ENCODE data around the gene RND3. TPM values are rescaled to one million over a fixed set of nuclear protein-coding genes. Genes with fewer than 3 reads are reported as not detected.
A peak's percentile ranks its signal among the peaks of the same experiment; 100 is the strongest.

Gene RND3
- total RNA-seq, 1 experiment from 2014 or later, result 45.3 TPM

- CTCF ChIA-PET, result no interaction called here
- POLR2A ChIA-PET, result no interaction called here
- intact Hi-C loops (cut with micrococcal nuclease; ENCODE audit: unreplicated experiment), result no loop called here
Observed at GRCh38 chr2:150490466-150490865, 3.0 kb upstream of the RND3 start.

GRCh38 chr2:150486539-150487484 is 655 bp downstream of the RND3 start:
- BruUV-seq (replicated peaks), result TSS peak; percentile 77
- no peak for DNase-seq (ENCODE audit: low read depth, low spot score)
- in situ Hi-C loops (cut with HindIII; ENCODE audit: low pct_unique_long_range_greater_than_20kb, low sequenced_read_pairs), result no loop called here
- no peak; the same call in 1 of the 2 replicates for TF ChIP-seq POLR2AphosphoS5 (IDR thresholded peaks at IDR 0.05; ENCODE audit: low read depth, low read length)
- no peak for TF ChIP-seq REST (IDR thresholded peaks at IDR 0.05; ENCODE audit: insufficient read depth in 1 of 2, low read depth in 2 of 2, low read length in 1 of 2)
- no peak for TF ChIP-seq TCF7L2 (IDR thresholded peaks at IDR 0.05; ENCODE audit: low read depth, low read length)
- TF ChIP-seq CTCF (IDR thresholded peaks at IDR 0.05), result no peak

More at GRCh38 chr2:150490466-150490865, 3.0 kb upstream of the RND3 start:
- Histone ChIP-seq H3K27me3 (ENCODE audit: control insufficient read depth, insufficient read depth, low read length) (no peaks in the 10 kb centered on the region; the same call in 1 of the 2 replicates), H3K9me3 (ENCODE audit: control insufficient read depth, insufficient read depth, low read depth, low read length) (no peaks in the 10 kb centered on the region), H3K4me1 (ENCODE audit: control insufficient read depth, insufficient read depth, low read length) (no peaks in the 10 kb centered on the region), H3K27ac (ENCODE audit: low read length) (no peak overlapping the region), H3K36me3 (ENCODE audit: control insufficient read depth, insufficient read depth, low read length) (peaks cover 3% of the 10 kb centered on the region; the same call in 1 of the 2 replicates), H3K4me3 (ENCODE audit: low read depth in 2 of 2, low read length in 2 of 2) (no peak overlapping the region)
- no TSS peak for BruUV-seq (replicated peaks)
- ATAC-seq (no peak), DNase-seq (ENCODE audit: low read depth, low spot score) (no peak)
- in situ Hi-C loops (cut with HindIII; ENCODE audit: low pct_unique_long_range_greater_than_20kb, low sequenced_read_pairs), result no loop called here
- TF ChIP-seq POLR2AphosphoS5 (IDR thresholded peaks at IDR 0.05; ENCODE audit: low read depth, low read length), result no peak
- TF ChIP-seq SIN3A (IDR thresholded peaks at IDR 0.05; ENCODE audit: borderline replicate concordance, insufficient read depth, low read depth, low read length), result no peak
- TF ChIP-seq REST (IDR thresholded peaks at IDR 0.05; ENCODE audit: insufficient read depth in 1 of 2, low read depth in 2 of 2, low read length in 1 of 2), result no peak
- TF ChIP-seq CTCF (IDR thresholded peaks at IDR 0.05), result no peak

More at GRCh38 chr2:150486539-150487484, 655 bp downstream of the RND3 start:
- H3K4me3 ChIP-seq (ENCODE audit: low read depth in 2 of 2, low read length in 2 of 2), result peak overlapping the region; percentile 88 to 89
- peaks cover 26% of the 10 kb centered on the region for H3K4me1 ChIP-seq (ENCODE audit: control insufficient read depth, insufficient read depth, low read length)
- CTCF ChIA-PET, result no interaction called here
- H3K27ac ChIP-seq (ENCODE audit: low read length), result peak overlapping the region; percentile 92
- POLR2A ChIA-PET, result no interaction called here
- intact Hi-C loops (cut with micrococcal nuclease; ENCODE audit: unreplicated experiment), result loop anchor here (5.0 to 10.0 kb wide), 3 partner anchors 302 to 750 kb away; no protein-coding TSS in a partner anchor
- peak; percentile 2 for ATAC-seq
- no peaks in the 10 kb centered on the region; the same call in 1 of the 2 replicates for H3K27me3 ChIP-seq (ENCODE audit: control insufficient read depth, insufficient read depth, low read length)
- H3K9me3 ChIP-seq (ENCODE audit: control insufficient read depth, insufficient read depth, low read depth, low read length), result no peaks in the 10 kb centered on the region
- H3K36me3 ChIP-seq (ENCODE audit: control insufficient read depth, insufficient read depth, low read length), result peaks cover 3% of the 10 kb centered on the region
